HG02763 (cell line): ENCODE measurements around the gene GNG5.
"Not testable (repeated sequence)": the region's sequence is repeated elsewhere in the genome, so short reads cannot be mapped to it uniquely, and the experiment has no call there.

Experiments used
- ATAC-seq: cut with Tn5 transposase; IDR thresholded peaks from one replicate; pipeline ENCODE4 v1.9.1; 2021; ENCODE audit warnings: mild to moderate bottlenecking, moderate library complexity; ENCODE audit not compliant: unreplicated experiment

The GNG5 gene

GRCh38 chr1:84489766-84490165, 16.6 kb downstream of the GNG5 start:
- no peak for ATAC-seq

- no peak for ATAC-seq
Observed at GRCh38 chr1:84488107-84488506, 18.3 kb downstream of the GNG5 start.

- ATAC-seq: no peak
Observed at GRCh38 chr1:84481317-84481716, 25.1 kb downstream of the GNG5 start.

- no peak for ATAC-seq
Observed at GRCh38 chr1:84480650-84481049, 25.7 kb downstream of the GNG5 start.

- peak; percentile 24 for ATAC-seq
Observed at GRCh38 chr1:84479998-84480397, 26.4 kb downstream of the GNG5 start.

- ATAC-seq: peak; percentile 96
Observed at GRCh38 chr1:84478876-84479868, 27.2 kb downstream of the GNG5 start, which contains the start of gene RPF1. RPF1 (plus strand) TSS chr1:84479266; CDS start chr1:84479282, 16 bp downstream.

GRCh38 chr1:84476225-84476624, 30.2 kb downstream of the GNG5 start:
- ATAC-seq: no peak

GRCh38 chr1:84467298-84467697, 39.1 kb downstream of the GNG5 start:
- ATAC-seq: no peak

GRCh38 chr1:84462118-84462517, 44.3 kb downstream of the GNG5 start:
- no peak for ATAC-seq

- ATAC-seq: no peak
Observed at GRCh38 chr1:84452436-84452835, 53.9 kb downstream of the GNG5 start.

GRCh38 chr1:84450910-84451309, 55.5 kb downstream of the GNG5 start:
- ATAC-seq: no peak

- not testable (repeated sequence) for ATAC-seq
Observed at GRCh38 chr1:84448704-84449103, 57.7 kb downstream of the GNG5 start.
